ENCODE results near the gene KRTAP1-3.
"Not testable (repeated sequence)": the region's sequence is repeated elsewhere in the genome, so short reads cannot be mapped to it uniquely, and the experiment has no call there.

Gene KRTAP1-3

GRCh38 chr17:41054025-41054424 lies 19.4 kb upstream of the KRTAP1-3 start:
- no peak for DNase-seq

- DNase-seq: no peak
These were observed 17.9 kb upstream of the KRTAP1-3 start for GRCh38 chr17:41052566-41052965.

GRCh38 chr17:41049110-41049509 lies 14.4 kb upstream of the KRTAP1-3 start:
- DNase-seq: no peak

GRCh38 chr17:41048441-41048840 lies 13.8 kb upstream of the KRTAP1-3 start:
- DNase-seq: no peak

GRCh38 chr17:41046735-41047465 lies 12.2 kb upstream of the KRTAP1-3 start, which contains the start of gene KRTAP2-1:
Gene KRTAP2-1, minus strand, starts transcription at chr17:41047316. Its CDS starts 49 bp downstream, at chr17:41047267.
- not testable (repeated sequence) for DNase-seq

GRCh38 chr17:41042953-41043352 lies 8.3 kb upstream of the KRTAP1-3 start:
- DNase-seq: no peak

- not testable (repeated sequence) for DNase-seq
These were observed 6.3 kb upstream of the KRTAP1-3 start, which contains the start of gene KRTAP1-1 for GRCh38 chr17:41040783-41041571. Gene KRTAP1-1, minus strand, starts transcription at chr17:41041450. Its CDS starts 53 bp downstream, at chr17:41041397.

GRCh38 chr17:41037853-41038350 lies 3.2 kb upstream of the KRTAP1-3 start:
- DNase-seq: no peak

- DNase-seq: no peak
These were observed 4.9 kb downstream of the KRTAP1-3 start, which contains the start of gene KRTAP1-4 for GRCh38 chr17:41029633-41030245. Gene KRTAP1-4, minus strand, starts transcription at chr17:41030195. Its CDS starts 117 bp downstream, at chr17:41030078.

- no peak for DNase-seq
These were observed 7.8 kb downstream of the KRTAP1-3 start, which contains the start of gene KRTAP1-5 for GRCh38 chr17:41026715-41027471. Gene KRTAP1-5, minus strand, starts transcription at chr17:41027208. Its CDS starts 53 bp downstream, at chr17:41027155.

GRCh38 chr17:41024697-41025096 lies 10.0 kb downstream of the KRTAP1-3 start:
- DNase-seq: no peak

- DNase-seq: no peak
These were observed 14.3 kb downstream of the KRTAP1-3 start for GRCh38 chr17:41020336-41020735.

- DNase-seq: no peak
These were observed 15.3 kb downstream of the KRTAP1-3 start for GRCh38 chr17:41019415-41019814.

GRCh38 chr17:41018541-41018940 lies 16.1 kb downstream of the KRTAP1-3 start:
- no peak for DNase-seq

- DNase-seq: no peak
These were observed 18.0 kb downstream of the KRTAP1-3 start for GRCh38 chr17:41016578-41017215.

GRCh38 chr17:41015454-41015853 lies 19.2 kb downstream of the KRTAP1-3 start:
- DNase-seq: no peak

GRCh38 chr17:41013606-41014005 lies 21.1 kb downstream of the KRTAP1-3 start:
- no peak for DNase-seq

- DNase-seq: no peak
These were observed 21.5 kb downstream of the KRTAP1-3 start for GRCh38 chr17:41013181-41013580.

GRCh38 chr17:41012326-41013120 lies 22.2 kb downstream of the KRTAP1-3 start:
- DNase-seq: no peak

GRCh38 chr17:41010441-41010840 lies 24.2 kb downstream of the KRTAP1-3 start:
- no peak for DNase-seq

- DNase-seq: no peak
These were observed 24.7 kb downstream of the KRTAP1-3 start for GRCh38 chr17:41009936-41010335.

Data from NCI-H1092 (cell line).